Activated naive CD4-positive, alpha-beta T cell treated with anti-CD3 and anti-CD28 coated beads, Interleukin-2, amount 50 U/mL, for 72 hours (primary cell): ENCODE results near the gene SCFD1. TPM values are rescaled to one million over a fixed set of nuclear protein-coding genes. Genes with fewer than 3 reads are reported as not detected.
A peak's percentile ranks its signal among the peaks of the same experiment; 100 is the strongest.
"Not testable (repeated sequence)": the region's sequence is repeated elsewhere in the genome, so short reads cannot be mapped to it uniquely, and the experiment has no call there.

Source experiments
- ATAC-seq, 2 donors: fragments of 150-1000 bp; cut with Tn5 transposase; 2 replicates each; pipeline ENCODE4 v1.10.0; 2021; ENCODE audit warnings: mild to moderate bottlenecking in 2 of 2, moderate library complexity in 2 of 2
- DNase-seq, 2 donors: peaks; one replicate each; pipeline ENCODE4 v3.0.0; 2021 to 2022; ENCODE audit warnings: low spot score in 2 of 2
- H3K27ac Mint-ChIP-seq, 2 donors: one replicate each; pipeline ENCODE4 v1.8.0; 2022; ENCODE audit warnings: mild to moderate bottlenecking in 2 of 2, mixed read lengths in 2 of 2
- H3K36me3 Mint-ChIP-seq, 2 donors: one replicate each; pipeline ENCODE4 v1.8.0; 2022; ENCODE audit warnings: mixed read lengths in 2 of 2
- H3K9me3 Mint-ChIP-seq, 2 donors: one replicate each; pipeline ENCODE4 v1.8.0; 2022; ENCODE audit warnings: mixed read lengths in 2 of 2
- total RNA-seq, 2 donors: library from RNA; stranded (reverse); gene quantifications; one replicate each; pipeline ENCODE4 v1.2.3, GENCODE V29; 2022

The SCFD1 gene, protein sequence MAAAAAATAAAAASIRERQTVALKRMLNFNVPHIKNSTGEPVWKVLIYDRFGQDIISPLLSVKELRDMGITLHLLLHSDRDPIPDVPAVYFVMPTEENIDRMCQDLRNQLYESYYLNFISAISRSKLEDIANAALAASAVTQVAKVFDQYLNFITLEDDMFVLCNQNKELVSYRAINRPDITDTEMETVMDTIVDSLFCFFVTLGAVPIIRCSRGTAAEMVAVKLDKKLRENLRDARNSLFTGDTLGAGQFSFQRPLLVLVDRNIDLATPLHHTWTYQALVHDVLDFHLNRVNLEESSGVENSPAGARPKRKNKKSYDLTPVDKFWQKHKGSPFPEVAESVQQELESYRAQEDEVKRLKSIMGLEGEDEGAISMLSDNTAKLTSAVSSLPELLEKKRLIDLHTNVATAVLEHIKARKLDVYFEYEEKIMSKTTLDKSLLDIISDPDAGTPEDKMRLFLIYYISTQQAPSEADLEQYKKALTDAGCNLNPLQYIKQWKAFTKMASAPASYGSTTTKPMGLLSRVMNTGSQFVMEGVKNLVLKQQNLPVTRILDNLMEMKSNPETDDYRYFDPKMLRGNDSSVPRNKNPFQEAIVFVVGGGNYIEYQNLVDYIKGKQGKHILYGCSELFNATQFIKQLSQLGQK
- 10 to 100 TPM; 49.9 to 60.2 TPM for total RNA-seq

GRCh38 chr14:30621940-30622830, at the start of gene SCFD1:
Gene SCFD1, plus strand, starts transcription at chr14:30622319. Its CDS starts 20 bp downstream, at chr14:30622339.
- Mint-ChIP-seq H3K27ac (peak within 1 kb of the TSS; percentile 91 to 99), H3K9me3 (no peaks in the 10 kb centered on the region), H3K36me3 (peaks cover 13 to 14% of the 10 kb centered on the region in 2 donors)
- peak; percentile 98 to 99 for ATAC-seq
- DNase-seq, result peak; percentile 91 to 94

DNA sequence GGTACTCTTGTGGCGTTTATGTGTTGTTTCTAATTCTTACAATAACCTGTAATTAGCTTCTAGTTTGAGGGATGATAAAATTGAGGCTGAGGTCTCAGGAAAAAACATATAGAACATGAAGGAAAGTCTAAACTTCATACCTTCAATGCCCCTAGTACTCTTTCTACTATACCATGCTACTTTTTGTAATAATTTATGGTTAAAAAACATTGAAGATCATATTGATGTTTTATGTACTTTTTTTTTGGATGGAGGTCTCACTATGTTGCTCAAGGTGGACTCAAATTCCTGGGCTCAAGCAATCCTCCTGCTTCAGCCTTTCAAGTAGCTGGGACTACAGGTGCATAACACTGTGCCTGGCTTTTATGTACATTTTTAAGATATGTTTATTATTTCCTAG, 49.3 kb upstream of the SCFD1 start:
- Mint-ChIP-seq H3K27ac (no peak overlapping the region), H3K36me3 (peaks cover 0 to 26% of the 10 kb centered on the region in 2 donors), H3K9me3 (no peaks in the 10 kb centered on the region)
- ATAC-seq, result no peak
- no peak for DNase-seq

DNA sequence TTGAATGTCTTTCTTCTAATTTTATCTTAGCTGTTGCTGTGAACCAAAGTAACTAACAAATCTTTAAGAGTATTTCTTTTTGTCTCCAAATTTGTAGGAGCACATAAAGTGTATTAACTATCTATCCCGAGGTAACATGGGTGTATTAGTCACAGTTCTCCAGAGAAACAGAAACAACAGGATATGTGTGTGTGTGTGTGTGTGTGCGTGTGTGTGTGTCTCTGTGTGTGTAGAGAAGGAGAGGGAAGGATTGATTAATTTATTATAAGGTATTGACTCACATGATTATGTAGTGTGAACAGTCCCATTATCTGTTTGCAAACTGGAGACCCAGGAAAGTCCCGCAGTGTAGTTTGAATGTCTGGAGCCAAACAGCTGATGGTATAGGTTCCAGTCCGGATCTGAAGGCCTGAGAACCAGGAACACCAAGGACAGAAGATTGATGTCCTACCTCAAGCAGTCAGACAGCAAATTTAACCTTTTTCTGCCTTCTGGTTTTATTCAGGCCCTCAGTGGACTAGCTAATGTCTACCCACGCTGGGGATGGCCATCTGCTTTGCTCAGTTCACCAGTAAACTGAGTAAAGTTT, 48.8 kb upstream of the SCFD1 start:
- Mint-ChIP-seq H3K36me3 (peaks cover 0 to 26% of the 10 kb centered on the region in 2 donors), H3K9me3 (no peaks in the 10 kb centered on the region), H3K27ac (no peak overlapping the region)
- DNase-seq (no peak), ATAC-seq (no peak)

- Mint-ChIP-seq H3K9me3 (no peaks in the 10 kb centered on the region), H3K27ac (no peak overlapping the region), H3K36me3 (peaks cover 0 to 26% of the 10 kb centered on the region in 2 donors)
- DNase-seq (no peak), ATAC-seq (no peak)
Measured at GRCh38 chr14:30573966-30574365, 48.2 kb upstream of the SCFD1 start.

- not testable (repeated sequence) for DNase-seq
Measured at GRCh38 chr14:30574777-30575176, 47.3 kb upstream of the SCFD1 start.

DNA sequence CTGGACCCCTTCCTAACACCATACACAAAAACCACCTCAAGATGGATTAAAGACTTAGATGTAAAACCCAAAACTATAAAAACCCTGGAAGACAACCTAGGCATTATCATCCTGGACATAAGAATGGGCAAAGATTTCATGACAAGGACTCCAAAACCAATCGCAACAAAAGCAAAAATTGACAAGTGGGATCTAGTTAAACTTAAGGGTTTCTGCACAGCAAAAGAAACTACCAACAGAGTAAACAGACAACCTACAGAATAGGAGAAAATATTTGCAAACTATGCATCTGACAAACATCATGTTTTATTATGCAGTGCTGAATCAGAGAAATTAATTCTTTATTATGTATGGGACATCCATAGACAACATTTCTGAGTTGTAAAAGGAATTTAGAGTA, 45.8 kb upstream of the SCFD1 start:
- H3K36me3 Mint-ChIP-seq, result peaks cover 0 to 26% of the 10 kb centered on the region in 2 donors
- DNase-seq, H3K27ac Mint-ChIP-seq, ATAC-seq, H3K9me3 Mint-ChIP-seq: not testable (repeated sequence)

More at GRCh38 chr14:30574777-30575176, 47.3 kb upstream of the SCFD1 start:
- not testable (repeated sequence) for ATAC-seq, H3K9me3 Mint-ChIP-seq, H3K27ac Mint-ChIP-seq
- peaks cover 0 to 26% of the 10 kb centered on the region in 2 donors for H3K36me3 Mint-ChIP-seq

DNA sequence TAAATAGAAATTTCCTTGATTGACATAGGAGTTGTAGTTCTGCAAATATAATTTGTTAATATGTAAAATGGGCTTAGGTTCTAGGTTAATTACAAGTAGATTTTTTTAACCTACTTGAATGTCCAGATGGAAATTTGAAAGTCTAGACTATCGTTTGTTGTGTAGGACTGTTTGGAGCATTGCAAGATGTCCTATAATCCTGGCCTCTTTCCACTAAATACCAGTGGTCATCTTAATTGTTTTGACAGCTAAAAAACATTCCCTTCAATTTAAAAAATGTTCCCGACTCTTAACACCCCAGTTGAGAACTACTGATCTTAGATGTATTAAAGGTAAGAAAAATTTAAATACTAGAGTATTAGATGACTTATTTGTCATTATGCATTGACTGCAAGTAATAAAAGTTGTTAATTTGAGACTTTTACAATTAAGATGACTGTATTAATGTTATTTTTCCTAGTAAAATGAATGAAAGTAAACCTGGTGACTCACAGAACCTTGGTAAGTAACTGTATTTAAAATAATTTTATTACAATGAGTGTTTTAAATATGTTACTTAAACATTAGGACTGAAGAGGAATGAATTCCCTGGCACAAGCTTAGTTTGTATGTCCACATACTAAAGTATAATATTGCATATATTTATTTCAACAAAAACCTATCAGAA, 41.4 kb upstream of the SCFD1 start:
- peaks cover 3 to 5% of the 10 kb centered on the region in 2 donors for H3K9me3 Mint-ChIP-seq
- no peak overlapping the region for H3K27ac Mint-ChIP-seq
- ATAC-seq (no peak), DNase-seq (no peak)
- peaks cover 19 to 48% of the 10 kb centered on the region in 2 donors for H3K36me3 Mint-ChIP-seq

DNA sequence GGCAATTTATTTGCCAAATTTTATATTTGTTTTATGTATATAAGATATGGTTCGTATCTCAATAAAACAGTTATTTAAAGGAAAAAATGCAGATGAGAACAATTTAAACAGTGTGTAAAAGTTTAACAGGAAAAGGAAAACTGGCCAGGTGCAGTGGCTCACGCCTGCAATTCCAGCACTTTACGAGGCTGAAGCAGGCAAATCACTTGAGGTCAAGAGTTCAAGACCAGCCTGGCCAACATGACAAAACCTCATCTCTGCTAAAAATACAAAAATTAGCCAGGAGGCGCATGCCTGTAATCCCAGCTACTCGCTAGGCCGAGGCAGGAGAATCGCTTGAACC, 40.9 kb upstream of the SCFD1 start:
- Mint-ChIP-seq H3K9me3 (peaks cover 3 to 5% of the 10 kb centered on the region in 2 donors), H3K36me3 (peaks cover 19 to 47% of the 10 kb centered on the region in 2 donors), H3K27ac (no peak overlapping the region)
- ATAC-seq (no peak), DNase-seq (no peak)

GRCh38 chr14:30582376-30582775, 39.7 kb upstream of the SCFD1 start:
- no peak for DNase-seq
- peaks cover 19 to 46% of the 10 kb centered on the region in 2 donors for H3K36me3 Mint-ChIP-seq
- ATAC-seq, result no peak

DNA sequence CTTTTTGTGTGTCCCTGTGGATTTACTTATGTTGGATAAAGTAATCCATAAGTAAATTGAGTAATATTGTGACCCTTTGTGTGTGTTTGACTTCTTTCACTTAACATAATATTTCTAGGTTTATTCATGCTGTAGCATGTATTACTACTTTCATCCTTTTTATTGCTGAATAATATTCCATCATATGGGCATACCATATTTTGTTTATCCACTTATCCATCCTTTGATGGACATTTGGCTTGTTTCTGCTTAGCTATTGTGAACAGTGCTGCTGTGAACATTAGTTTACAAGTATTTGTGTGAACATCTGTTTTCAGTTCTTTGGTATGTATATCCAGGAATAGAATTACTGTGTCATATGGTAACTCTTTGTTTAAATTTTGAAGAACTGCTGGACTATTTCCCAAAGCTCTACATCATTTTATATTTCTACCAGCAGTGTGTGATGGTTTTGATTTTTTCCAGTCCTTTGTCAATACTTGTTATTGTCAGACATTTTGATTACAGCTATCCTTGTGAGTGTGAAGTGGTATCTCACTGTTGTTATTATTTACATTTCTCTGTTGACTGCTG, 38.0 kb upstream of the SCFD1 start:
- DNase-seq, result no peak
- no peak overlapping the region for H3K27ac Mint-ChIP-seq
- ATAC-seq, result no peak
- H3K9me3 Mint-ChIP-seq, result peaks cover 3 to 5% of the 10 kb centered on the region in 2 donors
- H3K36me3 Mint-ChIP-seq, result peaks cover 19 to 46% of the 10 kb centered on the region in 2 donors

More at GRCh38 chr14:30582376-30582775, 39.7 kb upstream of the SCFD1 start:
- H3K27ac Mint-ChIP-seq, result no peak overlapping the region
- peaks cover 3 to 5% of the 10 kb centered on the region in 2 donors for H3K9me3 Mint-ChIP-seq

GRCh38 chr14:30585204-30585603, 36.9 kb upstream of the SCFD1 start:
- H3K27ac Mint-ChIP-seq, result no peak overlapping the region
- ATAC-seq (no peak), DNase-seq (no peak)
- peaks cover 25 to 53% of the 10 kb centered on the region in 2 donors for H3K36me3 Mint-ChIP-seq
- peaks cover 3 to 5% of the 10 kb centered on the region in 2 donors for H3K9me3 Mint-ChIP-seq

DNA sequence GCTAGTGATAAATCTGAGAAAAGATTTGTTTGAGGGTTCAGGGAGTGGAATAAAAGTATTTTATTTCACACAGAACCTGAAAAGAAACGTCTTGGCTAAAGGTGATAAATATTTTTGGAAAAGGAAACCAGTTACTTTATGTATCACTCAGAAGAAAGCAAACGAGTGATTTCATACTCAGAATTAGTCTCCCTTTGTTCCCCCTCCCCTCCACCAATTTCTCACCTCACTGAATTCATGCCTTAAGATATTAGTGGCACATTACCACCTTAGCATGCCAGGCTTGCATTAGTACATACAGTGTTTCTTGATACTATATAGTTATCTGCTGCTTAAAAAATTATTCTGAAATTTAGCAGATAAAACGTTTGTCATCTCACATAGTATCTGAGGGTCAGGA, 35.0 kb upstream of the SCFD1 start:
- Mint-ChIP-seq H3K36me3 (peaks cover 22 to 50% of the 10 kb centered on the region in 2 donors), H3K9me3 (peaks cover 3 to 5% of the 10 kb centered on the region in 2 donors), H3K27ac (no peak overlapping the region)
- DNase-seq, result no peak
- no peak for ATAC-seq

- H3K27ac Mint-ChIP-seq, result peak overlapping the region in 1 of 2 donors; percentile 58
- DNase-seq (no peak), ATAC-seq (no peak)
- peaks cover 0 to 2% of the 10 kb centered on the region in 2 donors for H3K9me3 Mint-ChIP-seq
- H3K36me3 Mint-ChIP-seq, result peaks cover 15 to 33% of the 10 kb centered on the region in 2 donors
Measured at GRCh38 chr14:30588873-30589272, 33.2 kb upstream of the SCFD1 start.

- no peak for ATAC-seq
- Mint-ChIP-seq H3K27ac (no peak overlapping the region), H3K36me3 (peaks cover 6 to 7% of the 10 kb centered on the region in 2 donors), H3K9me3 (no peaks in the 10 kb centered on the region)
- DNase-seq, result no peak
Measured at GRCh38 chr14:30596935-30597334, 25.2 kb upstream of the SCFD1 start.

- no peak for ATAC-seq
Measured at GRCh38 chr14:30597504-30597903, 24.6 kb upstream of the SCFD1 start.

More at GRCh38 chr14:30597504-30597903, 24.6 kb upstream of the SCFD1 start:
- Mint-ChIP-seq H3K36me3 (peaks cover 6 to 7% of the 10 kb centered on the region in 2 donors), H3K27ac (no peak overlapping the region), H3K9me3 (no peaks in the 10 kb centered on the region)
- no peak for DNase-seq
